NCI-H1436 (cell line): ENCODE data around the gene CDC14B.
"Not testable (repeated sequence)": the region's sequence is repeated elsewhere in the genome, so short reads cannot be mapped to it uniquely, and the experiment has no call there.

Experiments used
- DNase-seq: peaks from one replicate; lab custom pipeline; 2025; lab: John Stamatoyannopoulos, UW

CDC14B gene

DNA sequence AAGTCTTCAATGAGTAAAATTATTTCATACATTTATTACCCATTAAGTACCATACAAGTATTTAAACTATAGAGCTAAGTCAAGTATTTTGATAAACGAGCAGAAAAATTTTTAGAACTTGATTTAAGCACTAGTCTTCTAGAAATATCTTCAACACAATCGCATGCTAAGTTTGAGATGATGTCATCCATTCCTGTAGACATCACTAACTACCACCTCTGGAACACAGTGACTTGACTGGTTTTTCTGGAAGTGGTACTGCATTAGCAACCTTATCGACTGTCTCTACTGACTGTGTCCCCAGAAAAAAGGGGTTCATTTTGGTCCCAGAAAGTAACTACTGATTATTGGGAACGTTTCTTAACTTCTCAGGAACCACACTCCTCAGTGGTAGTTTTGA is 69.0 kb downstream of the CDC14B start:
- no peak for DNase-seq

GRCh38 chr9:96543131-96543530 is 76.5 kb downstream of the CDC14B start:
- DNase-seq, result not testable (repeated sequence)

DNA sequence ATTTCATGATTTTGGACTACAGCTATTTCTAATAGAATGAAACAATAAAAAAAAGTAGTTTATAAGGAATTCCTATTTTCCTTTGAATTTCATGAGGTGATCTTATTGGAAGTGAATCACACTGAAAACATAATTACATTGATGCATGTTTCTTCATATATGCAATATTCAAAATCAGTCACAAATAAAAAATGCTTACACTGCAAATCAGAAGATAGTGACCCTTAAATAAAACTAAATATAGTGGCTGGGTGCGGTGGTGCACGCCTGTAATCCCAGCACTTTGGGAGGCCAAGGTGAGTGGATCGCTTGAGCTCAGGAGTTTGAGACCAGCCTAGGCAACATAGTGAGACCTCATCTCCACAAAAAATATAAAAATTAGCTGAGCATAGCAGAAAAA is 79.5 kb downstream of the CDC14B start:
- DNase-seq, result no peak

DNA sequence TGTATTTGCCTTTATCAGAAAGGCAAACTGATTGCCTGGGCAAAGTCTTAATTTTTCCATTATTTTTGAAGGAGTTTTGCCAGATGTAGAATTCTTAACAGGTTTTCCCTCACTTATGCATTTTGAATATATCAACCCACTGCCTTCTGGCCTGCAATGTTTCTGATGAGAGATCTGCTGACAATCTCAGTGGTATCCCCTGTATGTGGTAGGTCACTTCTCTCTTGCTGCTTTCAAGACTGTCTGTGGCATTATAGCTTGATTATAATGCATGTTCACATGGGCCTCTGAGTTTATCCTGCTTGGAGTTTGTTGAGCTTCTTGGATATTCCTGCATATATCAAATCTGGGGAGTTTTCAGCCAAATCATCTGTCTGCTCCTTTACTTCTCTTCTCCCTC is 87.5 kb downstream of the CDC14B start:
- DNase-seq, result no peak

GRCh38 chr9:96524764-96525163 is 94.9 kb downstream of the CDC14B start:
- DNase-seq, result no peak

DNA sequence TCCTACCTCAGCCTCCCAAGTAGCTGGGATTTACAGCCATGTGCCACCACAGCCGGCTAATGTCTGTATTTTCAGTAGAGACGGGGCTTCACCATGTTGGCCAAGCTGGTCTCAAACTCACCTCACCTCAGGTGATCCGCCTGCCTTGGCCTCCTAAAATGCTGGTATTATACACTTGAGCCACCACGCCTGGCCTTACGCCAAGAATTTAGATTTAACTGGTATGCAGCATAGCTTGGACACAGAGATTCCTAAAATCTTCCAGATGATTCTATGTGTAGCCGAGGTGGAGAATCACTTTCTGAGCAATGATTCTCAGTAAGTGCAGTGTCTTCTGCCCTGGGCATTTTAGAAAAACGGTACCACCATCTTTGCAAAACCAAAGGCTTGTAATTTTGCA is 95.6 kb downstream of the CDC14B start:
- DNase-seq, result no peak

- no peak for DNase-seq
Measured at GRCh38 chr9:96523374-96523773, 96.3 kb downstream of the CDC14B start.

DNA sequence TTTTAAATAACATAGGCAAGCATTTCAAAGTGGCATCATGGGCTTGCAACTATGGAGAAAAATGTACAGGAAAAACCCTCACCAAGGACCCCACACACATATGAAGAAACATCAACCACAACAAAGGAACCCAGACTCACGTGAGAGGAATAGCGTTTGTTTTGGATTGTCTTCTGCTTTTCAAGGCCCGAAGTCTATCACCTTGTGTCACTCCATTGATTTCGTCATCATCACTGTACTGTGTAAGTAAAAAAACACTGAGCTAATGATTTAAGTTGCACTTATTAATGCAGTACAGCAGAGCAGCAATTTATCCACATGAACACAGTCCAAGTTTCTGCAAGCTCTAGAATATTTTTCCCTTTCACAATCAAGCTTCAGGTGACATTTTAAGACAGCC is 97.3 kb downstream of the CDC14B start:
- DNase-seq, result no peak

DNA sequence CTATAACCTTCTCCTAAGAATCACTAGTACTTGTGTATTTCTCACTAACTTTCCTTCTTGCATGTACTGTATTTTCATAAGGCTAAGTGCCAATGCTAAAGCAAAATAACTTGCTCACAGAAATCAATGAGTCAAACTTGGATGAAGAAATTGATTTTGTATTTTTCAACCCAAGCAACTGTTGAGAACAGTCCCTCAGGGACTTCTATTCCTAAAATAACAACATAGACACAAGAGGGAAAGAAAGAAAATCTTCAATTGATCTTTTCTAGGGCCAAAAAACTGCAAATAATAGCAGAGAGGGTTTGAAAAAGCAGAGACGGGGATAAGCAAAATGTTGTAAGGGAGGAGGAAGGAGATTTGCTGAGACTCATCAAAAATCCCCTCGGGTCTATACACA is 99.9 kb downstream of the CDC14B start:
- no peak for DNase-seq

- DNase-seq, result no peak
Measured at GRCh38 chr9:96519095-96519494, 100.5 kb downstream of the CDC14B start.

DNA sequence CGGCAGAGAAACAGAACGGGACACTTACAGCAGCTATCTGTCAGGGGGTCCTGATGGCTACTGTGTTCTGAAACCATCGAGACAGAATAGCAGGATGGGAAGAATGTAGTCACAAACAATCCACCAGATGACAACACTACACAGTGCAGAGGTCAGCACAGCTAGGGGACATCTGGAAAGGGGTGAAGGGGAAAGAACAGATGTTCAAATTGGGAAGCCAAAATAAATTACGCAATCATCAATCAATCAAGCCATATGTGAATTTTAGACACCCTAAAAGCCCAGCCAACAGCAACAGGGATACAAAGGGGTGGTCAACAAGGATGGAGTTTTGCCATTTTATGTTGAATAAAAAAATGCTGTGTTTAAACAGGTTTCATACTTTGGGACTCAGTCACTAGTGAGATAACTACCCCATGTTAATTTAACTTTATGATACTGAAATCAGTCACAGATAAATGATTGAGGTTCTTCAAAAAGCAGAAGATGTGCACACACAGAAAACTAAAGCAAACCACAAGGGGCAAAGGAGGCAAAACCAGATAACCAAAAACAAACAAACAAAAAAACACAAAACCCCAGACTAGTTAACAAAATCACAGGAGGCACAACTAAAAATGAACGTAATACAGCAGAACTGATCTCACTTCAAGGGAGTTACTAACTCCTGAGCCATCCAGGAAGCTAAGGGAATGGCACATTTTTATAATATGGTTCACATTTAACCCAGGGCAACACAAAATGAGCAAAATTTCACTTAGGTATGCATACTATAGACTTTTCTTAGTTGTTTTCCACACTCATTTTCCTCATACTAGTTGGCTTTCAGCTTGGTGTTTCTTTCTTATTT is 103.8 kb downstream of the CDC14B start:
- no peak for DNase-seq

DNA sequence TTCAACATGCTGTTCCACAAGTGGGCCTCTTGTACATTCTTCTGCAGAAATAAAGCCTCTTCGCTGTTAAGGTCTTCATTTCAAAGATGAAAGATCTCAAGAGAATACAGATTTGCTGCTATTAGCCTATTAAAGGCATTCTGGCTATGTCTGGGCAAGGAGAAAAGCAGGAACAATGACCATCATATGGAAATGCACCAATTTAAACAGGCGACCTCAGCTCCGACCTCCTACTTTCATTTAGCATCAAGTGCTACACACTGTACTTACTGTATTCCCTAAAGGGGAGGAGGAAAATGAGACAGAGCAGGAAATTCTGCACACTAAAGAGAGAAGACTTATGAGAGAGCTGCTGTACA is 104.9 kb downstream of the CDC14B start:
- no peak for DNase-seq

- DNase-seq, result no peak
Measured at GRCh38 chr9:96514108-96514799, 105.4 kb downstream of the CDC14B start.

- no peak for DNase-seq
Measured at GRCh38 chr9:96513622-96514021, 106.0 kb downstream of the CDC14B start.

DNA sequence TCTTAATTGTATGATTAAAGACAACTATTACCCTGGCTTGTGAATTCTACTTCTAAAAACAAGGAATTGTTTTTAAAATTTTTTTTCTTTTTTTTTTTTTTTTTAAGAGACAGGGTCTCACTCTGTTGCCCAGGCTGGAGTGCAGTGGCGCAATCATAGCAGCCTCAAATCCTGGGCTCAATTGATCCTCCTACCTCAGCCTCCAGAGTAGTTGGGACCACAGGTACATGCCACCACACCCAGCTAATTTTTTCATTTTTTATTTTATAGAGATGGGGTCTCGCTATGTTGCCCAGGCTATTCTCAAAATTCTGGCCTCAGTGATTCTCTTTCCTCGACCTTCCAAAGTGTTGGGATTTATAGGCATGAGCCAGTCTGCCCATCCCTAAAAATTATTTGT is 107.4 kb downstream of the CDC14B start:
- DNase-seq, result no peak

GRCh38 chr9:96510258-96510657 is 109.4 kb downstream of the CDC14B start:
- DNase-seq, result no peak

DNA sequence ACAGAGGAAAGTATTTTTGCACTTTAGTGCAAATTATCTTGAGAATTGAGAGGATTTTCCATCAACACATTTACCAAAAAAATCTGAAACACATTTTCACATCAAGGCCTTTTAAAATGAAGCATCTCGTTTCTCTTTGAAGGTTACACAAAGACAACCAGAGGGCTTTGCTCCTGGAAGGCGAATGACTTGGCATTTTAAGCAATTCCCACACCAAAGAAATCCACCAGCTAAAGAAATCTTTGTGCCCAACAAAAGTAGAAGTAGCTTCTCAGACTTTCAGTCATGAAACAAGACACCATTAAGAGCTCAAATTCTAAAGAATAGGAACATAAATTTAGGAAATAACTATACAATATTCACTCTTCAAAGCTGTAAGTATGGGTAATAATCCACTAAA is 109.8 kb downstream of the CDC14B start:
- no peak for DNase-seq

- no peak for DNase-seq
Measured at GRCh38 chr9:96509026-96509425, 110.6 kb downstream of the CDC14B start.

- no peak for DNase-seq
Measured at GRCh38 chr9:96508227-96508940, 111.3 kb downstream of the CDC14B start.

- DNase-seq, result no peak
Measured at GRCh38 chr9:96505316-96505991, 114.2 kb downstream of the CDC14B start.

DNA sequence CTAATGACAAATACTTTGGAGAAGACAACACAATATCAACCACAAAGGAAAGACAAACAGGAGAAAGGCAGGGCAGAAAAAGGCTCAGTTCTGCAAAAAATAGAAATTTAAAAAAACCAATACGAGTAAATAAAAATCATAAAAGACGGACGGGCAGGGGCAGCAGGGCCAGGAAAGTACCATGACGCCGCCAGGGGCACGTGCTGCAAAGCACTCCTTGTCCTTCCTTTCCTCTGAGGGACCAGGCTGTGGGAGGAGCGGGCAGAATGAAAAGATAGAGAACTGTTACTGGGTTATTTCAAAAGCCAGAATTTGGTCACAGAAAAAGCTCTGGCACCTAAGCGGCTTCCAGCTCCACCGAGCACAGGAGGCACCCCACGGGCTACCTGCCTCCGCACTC is 115.7 kb downstream of the CDC14B start:
- no peak for DNase-seq

- not testable (repeated sequence) for DNase-seq
Measured at GRCh38 chr9:96503374-96503748, 116.3 kb downstream of the CDC14B start.
